ENCODE data around the gene MRPL54.

- TF ChIP-seq, protein P1, sequence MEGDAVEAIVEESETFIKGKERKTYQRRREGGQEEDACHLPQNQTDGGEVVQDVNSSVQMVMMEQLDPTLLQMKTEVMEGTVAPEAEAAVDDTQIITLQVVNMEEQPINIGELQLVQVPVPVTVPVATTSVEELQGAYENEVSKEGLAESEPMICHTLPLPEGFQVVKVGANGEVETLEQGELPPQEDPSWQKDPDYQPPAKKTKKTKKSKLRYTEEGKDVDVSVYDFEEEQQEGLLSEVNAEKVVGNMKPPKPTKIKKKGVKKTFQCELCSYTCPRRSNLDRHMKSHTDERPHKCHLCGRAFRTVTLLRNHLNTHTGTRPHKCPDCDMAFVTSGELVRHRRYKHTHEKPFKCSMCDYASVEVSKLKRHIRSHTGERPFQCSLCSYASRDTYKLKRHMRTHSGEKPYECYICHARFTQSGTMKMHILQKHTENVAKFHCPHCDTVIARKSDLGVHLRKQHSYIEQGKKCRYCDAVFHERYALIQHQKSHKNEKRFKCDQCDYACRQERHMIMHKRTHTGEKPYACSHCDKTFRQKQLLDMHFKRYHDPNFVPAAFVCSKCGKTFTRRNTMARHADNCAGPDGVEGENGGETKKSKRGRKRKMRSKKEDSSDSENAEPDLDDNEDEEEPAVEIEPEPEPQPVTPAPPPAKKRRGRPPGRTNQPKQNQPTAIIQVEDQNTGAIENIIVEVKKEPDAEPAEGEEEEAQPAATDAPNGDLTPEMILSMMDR (conservative IDR thresholded peaks at IDR 0.05; ENCODE audit: low read length): no peak
- no peak for TF ChIP-seq EZH2phosphoT487 (IDR thresholded peaks at IDR 0.05; ENCODE audit: borderline replicate concordance, low read depth, low read length)
Observed at GRCh38 chr19:3804429-3804828, 41.9 kb downstream of the MRPL54 start.
